ENCODE results near the gene PRR5L.

PRR5L gene

GRCh38 chr11:36254713-36255112 is 41.4 kb upstream of the PRR5L start:
- Histone ChIP-seq H3K4me1 (ENCODE audit: control insufficient read depth, low read length) (no peaks in the 10 kb centered on the region), H3K9me2 (replicated peaks; ENCODE audit: control insufficient read depth, low read length) (no peaks in the 10 kb centered on the region), H3K4me2 (ENCODE audit: low read length) (no peak overlapping the region), H3F3A (ENCODE audit: control insufficient read depth, insufficient read depth) (no peaks in the 10 kb centered on the region), H3K79me2 (ENCODE audit: control insufficient read depth, low read length) (no peaks in the 10 kb centered on the region), H3K27ac (ENCODE audit: low read depth, low read length) (no peak overlapping the region), H3K4me3 (ENCODE audit: low read length) (no peak overlapping the region), H4K20me1 (ENCODE audit: control insufficient read depth, insufficient read depth, low read depth, low read length) (no peaks in the 10 kb centered on the region), H3K36me3 (ENCODE audit: control insufficient read depth, low read length) (no peaks in the 10 kb centered on the region), H3K9me3 (ENCODE audit: control insufficient read depth, insufficient read depth, low read length) (no peaks in the 10 kb centered on the region), H3K27me3 (ENCODE audit: control insufficient read depth, low read length) (no peaks in the 10 kb centered on the region; the same call in 1 of the 2 replicates)
- TF ChIP-seq EZH2phosphoT487 (IDR thresholded peaks at IDR 0.05; ENCODE audit: borderline replicate concordance, low read length) = no peak
- TF ChIP-seq, protein P1, sequence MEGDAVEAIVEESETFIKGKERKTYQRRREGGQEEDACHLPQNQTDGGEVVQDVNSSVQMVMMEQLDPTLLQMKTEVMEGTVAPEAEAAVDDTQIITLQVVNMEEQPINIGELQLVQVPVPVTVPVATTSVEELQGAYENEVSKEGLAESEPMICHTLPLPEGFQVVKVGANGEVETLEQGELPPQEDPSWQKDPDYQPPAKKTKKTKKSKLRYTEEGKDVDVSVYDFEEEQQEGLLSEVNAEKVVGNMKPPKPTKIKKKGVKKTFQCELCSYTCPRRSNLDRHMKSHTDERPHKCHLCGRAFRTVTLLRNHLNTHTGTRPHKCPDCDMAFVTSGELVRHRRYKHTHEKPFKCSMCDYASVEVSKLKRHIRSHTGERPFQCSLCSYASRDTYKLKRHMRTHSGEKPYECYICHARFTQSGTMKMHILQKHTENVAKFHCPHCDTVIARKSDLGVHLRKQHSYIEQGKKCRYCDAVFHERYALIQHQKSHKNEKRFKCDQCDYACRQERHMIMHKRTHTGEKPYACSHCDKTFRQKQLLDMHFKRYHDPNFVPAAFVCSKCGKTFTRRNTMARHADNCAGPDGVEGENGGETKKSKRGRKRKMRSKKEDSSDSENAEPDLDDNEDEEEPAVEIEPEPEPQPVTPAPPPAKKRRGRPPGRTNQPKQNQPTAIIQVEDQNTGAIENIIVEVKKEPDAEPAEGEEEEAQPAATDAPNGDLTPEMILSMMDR (IDR thresholded peaks at IDR 0.05; ENCODE audit: low read depth, low read length, poor library complexity, severe bottlenecking) = no peak

DNA sequence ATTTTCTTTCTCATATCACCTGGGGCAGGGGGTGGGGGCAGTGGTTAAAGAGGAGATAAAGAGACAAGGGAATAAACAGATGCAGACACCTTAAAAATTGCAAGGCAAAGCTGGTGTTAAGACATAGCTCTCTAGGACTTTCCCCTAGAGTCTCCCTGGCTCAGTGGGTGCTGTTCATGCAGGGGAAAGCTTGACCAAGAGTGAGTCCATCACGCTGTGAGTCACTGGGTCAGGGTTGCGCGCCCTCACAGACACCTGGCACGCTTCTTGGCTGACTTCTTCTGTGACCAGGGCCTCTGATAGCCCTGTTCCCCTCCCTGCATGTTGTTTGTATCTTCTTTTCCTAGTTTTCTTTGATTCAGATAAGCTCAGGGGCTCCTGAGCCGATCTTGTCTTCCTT is 38.7 kb upstream of the PRR5L start:
- Histone ChIP-seq H3K27ac (ENCODE audit: low read depth, low read length) (no peak overlapping the region), H3K79me2 (ENCODE audit: control insufficient read depth, low read length) (no peaks in the 10 kb centered on the region), H3K4me2 (ENCODE audit: low read length) (no peak overlapping the region), H4K20me1 (ENCODE audit: control insufficient read depth, insufficient read depth, low read depth, low read length) (no peaks in the 10 kb centered on the region), H3K36me3 (ENCODE audit: control insufficient read depth, low read length) (no peaks in the 10 kb centered on the region), H3K9me3 (ENCODE audit: control insufficient read depth, insufficient read depth, low read length) (no peaks in the 10 kb centered on the region), H3K4me1 (ENCODE audit: control insufficient read depth, low read length) (no peaks in the 10 kb centered on the region), H3K4me3 (ENCODE audit: low read length) (no peak overlapping the region), H3K27me3 (ENCODE audit: control insufficient read depth, low read length) (no peaks in the 10 kb centered on the region), H3F3A (ENCODE audit: control insufficient read depth, insufficient read depth) (no peaks in the 10 kb centered on the region), H3K9me2 (replicated peaks; ENCODE audit: control insufficient read depth, low read length) (no peaks in the 10 kb centered on the region)
- TF ChIP-seq, protein P1 (IDR thresholded peaks at IDR 0.05; ENCODE audit: low read depth, low read length, poor library complexity, severe bottlenecking) = no peak
- TF ChIP-seq EZH2phosphoT487 (IDR thresholded peaks at IDR 0.05; ENCODE audit: borderline replicate concordance, low read length) = no peak

GRCh38 chr11:36258730-36259360 is 37.2 kb upstream of the PRR5L start:
- no peak overlapping the region for H3K27ac ChIP-seq (ENCODE audit: low read depth, low read length)
- H4K20me1 ChIP-seq (ENCODE audit: control insufficient read depth, insufficient read depth, low read depth, low read length) = no peaks in the 10 kb centered on the region

More at GRCh38 chr11:36258730-36259360, 37.2 kb upstream of the PRR5L start:
- H3K79me2 ChIP-seq (ENCODE audit: control insufficient read depth, low read length) = no peaks in the 10 kb centered on the region
- no peaks in the 10 kb centered on the region for H3K4me1 ChIP-seq (ENCODE audit: control insufficient read depth, low read length)
- H3F3A ChIP-seq (ENCODE audit: control insufficient read depth, insufficient read depth) = no peaks in the 10 kb centered on the region
- no peak for TF ChIP-seq EZH2phosphoT487 (IDR thresholded peaks at IDR 0.05; ENCODE audit: borderline replicate concordance, low read length)
- TF ChIP-seq, protein P1 (IDR thresholded peaks at IDR 0.05; ENCODE audit: low read depth, low read length, poor library complexity, severe bottlenecking) = peak; percentile 47
- H3K36me3 ChIP-seq (ENCODE audit: control insufficient read depth, low read length) = no peaks in the 10 kb centered on the region
- no peaks in the 10 kb centered on the region for H3K9me3 ChIP-seq (ENCODE audit: control insufficient read depth, insufficient read depth, low read length)
- H3K9me2 ChIP-seq (replicated peaks; ENCODE audit: control insufficient read depth, low read length) = no peaks in the 10 kb centered on the region
- H3K4me3 ChIP-seq (ENCODE audit: low read length) = no peak overlapping the region
- H3K4me2 ChIP-seq (ENCODE audit: low read length) = no peak overlapping the region
- no peaks in the 10 kb centered on the region for H3K27me3 ChIP-seq (ENCODE audit: control insufficient read depth, low read length)
